ENCODE results near the gene PRKCE. TPM values are rescaled to one million over a fixed set of nuclear protein-coding genes. Genes with fewer than 3 reads are reported as not detected.
"Not testable (repeated sequence)": the region's sequence is repeated elsewhere in the genome, so short reads cannot be mapped to it uniquely, and the experiment has no call there.

Gene PRKCE
- total RNA-seq, 1 experiment from 2014 or later: 30.2 TPM

DNA sequence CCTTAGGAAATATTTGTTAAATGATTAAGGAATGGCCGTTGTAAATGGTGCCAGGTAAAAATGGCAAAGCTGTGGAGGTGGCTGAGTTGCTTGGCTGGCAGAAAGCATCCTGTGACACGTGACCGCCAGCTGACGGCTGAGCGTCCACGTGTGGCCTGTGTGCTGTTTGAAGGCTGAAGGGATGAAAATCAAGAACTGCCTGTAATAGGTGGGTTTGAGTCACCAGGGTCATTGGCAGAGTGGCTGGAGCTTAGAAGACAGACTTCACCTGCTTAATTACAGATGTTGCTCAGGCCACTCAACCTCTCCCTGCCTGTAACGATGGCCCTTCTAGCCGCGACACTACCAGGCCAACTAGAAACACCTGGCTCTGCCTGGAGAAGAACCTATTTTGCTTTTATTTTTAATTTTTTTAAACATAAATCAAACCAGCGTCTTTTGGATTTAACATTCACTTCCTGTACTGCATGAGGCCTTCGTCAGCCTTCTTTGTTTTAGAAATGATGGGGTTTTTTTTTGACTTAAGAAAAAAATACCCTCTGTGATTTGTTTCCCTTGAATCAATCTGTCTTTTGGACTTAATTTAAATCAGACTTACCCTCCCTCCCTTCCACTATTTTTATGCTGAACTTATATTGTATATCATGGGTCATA is 206.5 kb downstream of the PRKCE start:
- DNase-seq (ENCODE audit: low read depth): no peak

DNA sequence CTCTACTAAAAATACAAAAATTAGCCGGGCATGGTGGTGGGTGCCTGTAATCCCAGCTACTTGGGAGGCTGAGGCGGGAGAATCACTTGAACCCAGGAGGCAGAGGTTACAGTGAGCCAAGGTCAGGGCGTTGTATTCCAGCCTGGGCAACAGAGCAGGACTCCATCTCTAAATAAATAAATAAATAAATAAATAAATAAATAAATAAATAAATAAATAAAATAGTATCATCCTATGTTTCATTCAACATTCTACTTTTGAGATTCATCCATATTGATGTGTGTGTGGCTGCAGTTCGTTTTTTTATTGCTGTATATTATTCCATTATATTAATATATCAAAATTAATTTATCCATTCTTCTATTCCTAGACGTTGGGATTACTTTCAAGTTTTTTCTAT is 207.4 kb downstream of the PRKCE start:
- DNase-seq (ENCODE audit: low read depth): not testable (repeated sequence)

DNA sequence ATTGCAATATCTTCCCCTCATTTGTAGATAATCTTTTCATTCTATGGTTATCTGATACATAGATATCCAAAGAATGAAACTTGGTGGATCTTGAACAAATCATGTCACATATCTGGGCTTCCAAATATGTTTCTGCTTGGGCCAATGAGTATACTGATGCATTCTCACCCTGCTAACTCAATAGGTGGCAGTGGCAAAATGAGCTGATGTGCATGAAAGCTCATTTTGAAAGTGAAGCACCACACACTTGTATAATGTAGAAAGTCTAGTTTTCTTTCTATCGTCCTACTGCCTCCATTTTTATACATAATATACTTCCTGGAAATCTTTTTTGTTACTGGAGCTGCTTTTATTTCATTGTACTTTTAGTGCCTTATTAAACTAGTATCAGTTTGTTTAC is 208.2 kb downstream of the PRKCE start:
- DNase-seq (ENCODE audit: low read depth): no peak

DNA sequence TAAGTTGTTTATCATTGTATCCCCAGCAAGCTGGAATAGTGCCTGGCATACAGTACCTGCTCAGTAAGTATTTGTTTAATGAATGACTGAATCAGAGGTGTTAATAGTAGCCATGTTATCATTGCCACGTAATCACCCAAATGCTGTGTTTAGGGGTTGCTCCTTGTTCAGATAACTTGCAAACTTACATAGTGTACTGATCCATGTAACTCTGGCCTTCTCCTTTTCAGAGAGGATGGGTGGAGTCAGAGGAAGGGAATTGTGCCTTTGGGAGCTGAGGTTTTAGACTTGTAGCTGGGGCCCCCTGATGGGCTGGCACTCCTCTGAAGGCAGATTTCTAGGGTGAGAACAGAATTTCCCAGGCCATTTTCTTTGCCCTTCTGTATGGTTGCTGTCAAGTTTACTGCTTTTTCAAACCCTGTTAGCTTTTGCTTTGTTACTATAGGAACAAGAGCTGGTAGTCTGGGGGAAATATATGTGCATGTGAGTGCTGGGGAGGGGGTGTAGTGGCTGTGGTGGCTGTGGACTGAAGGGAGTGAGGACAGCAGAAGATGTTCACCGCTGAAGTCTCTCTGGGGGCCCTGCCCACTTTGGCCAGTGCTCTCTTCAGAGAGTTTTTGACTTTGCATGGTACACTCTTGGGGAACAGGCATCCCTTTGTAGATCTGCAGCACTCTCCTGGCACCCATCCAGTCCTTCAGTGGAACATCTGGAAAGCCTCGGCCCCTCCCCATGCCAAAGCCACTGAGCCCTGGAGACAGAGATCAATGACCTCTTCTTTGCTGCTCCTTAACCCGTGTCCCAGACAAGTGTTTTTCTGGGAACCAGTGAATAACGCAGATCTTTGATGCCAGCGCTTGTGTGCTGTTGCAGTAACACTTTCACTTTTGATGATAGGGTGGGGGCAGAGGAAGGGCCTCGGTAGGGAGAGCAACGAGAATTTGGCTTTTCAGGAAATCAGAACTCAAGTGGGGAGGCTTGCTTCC is 209.0 kb downstream of the PRKCE start:
- peak; percentile 77 for DNase-seq (ENCODE audit: low read depth)

DNA sequence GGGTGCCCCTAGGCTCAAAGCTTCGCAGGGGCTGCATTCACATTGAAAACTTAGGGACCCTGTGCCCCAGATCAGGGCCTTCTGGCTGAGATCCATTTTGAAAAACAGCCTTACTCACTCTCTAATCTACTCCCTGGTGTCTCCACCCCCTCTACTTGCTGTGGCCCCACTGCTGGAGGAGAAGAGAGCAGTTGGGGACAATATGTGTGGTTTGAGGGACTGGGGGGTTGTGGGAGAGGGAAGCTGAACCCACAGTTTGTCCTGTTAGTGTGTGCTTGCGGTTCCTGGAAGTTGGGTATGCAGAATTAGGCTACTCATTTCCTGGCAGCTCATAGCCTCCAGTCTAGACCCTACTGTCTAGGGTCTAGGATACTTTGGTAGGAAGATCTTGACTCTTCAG is 211.4 kb downstream of the PRKCE start:
- no peak for DNase-seq (ENCODE audit: low read depth)

DNA sequence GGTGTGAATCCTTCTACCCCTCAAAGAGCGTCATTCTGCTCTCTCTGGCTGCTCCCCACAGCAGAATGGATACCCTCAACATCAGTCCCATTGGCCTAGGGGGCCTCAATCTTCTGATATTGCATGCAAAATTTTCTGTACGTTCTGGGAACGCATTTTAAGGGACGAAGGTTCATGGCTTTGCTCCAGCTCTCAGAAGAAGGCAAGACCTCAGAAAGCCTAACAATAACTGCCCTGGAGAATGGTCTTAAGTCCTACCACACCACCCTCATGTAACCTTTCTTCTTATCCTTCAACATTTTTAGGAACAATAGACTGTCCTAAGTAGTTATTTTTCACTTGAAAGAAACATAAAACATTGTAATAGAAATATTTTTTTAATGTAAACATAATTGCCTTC is 212.6 kb downstream of the PRKCE start:
- no peak for DNase-seq (ENCODE audit: low read depth)

DNA sequence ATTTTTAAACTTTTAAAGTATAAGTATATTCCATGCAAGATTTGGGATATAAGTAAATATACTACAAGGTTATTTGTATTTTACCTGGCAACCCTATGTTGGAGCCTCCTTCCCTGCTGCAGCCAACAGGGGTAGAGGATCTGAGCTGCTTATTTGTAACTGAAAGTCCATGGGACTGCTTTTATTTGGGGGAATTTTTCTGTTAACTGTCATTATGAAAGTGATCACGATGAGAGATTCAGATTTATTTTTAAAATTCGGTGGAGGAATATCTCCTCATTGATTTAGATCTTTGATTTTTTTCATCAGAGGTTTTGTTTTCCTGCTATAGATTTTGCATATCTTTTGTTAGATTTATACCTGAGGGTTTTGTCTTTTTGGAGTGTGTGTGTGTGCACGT is 215.9 kb downstream of the PRKCE start:
- DNase-seq (ENCODE audit: low read depth): no peak

DNA sequence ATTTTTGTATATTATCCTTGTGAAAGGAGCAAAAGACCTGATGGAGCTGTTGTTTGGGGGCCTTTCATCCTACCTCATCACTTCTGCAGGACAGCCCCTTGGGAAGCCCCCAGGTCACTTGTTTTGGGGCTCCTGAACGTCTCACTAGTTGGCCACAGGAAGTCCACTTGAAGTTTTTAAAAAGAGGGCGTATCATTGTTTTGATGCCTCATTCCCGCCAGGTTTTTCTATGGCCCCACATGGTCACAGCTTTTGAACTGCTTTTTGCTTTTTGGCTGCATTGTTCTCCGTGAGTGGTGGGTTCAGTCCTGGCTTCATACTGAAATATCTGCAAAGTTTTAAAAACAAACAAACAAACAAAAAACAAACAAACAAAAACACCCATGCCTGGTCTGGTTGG is 216.3 kb downstream of the PRKCE start:
- no peak for DNase-seq (ENCODE audit: low read depth)

DNA sequence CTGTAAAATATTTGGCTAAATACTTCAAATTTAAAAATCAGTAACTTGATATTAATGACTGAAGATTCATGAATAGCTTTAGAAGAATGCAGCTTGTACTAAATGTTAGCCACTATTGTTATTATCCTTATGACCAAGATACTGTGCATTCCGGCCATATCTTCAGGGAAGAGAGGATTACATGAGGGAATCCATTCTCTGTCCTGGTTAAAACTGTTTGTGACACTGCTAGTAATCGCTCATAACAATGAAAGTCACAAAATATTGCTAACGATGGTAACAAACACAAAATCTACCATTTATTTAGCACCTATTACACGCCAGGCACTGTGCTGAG is 217.7 kb downstream of the PRKCE start:
- no peak for DNase-seq (ENCODE audit: low read depth)

DNA sequence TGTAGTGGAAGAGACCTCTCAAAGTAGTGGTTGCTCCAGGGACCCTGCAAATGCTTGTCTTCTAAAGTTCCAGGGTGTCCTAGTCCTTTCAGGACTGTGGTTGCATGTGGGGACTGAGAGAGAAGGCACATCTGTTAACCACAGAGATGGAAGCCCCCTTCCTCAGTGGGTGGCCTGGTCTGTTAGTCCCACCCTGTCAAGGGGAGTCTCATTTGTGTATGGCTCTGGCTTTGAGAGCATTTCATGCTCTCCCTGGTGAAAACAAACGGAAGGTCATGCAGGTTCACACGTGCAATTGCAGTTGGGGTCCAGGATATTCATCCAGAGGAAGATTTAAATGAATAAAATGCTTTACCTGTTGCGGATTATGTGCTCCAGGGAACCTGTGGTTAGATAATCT is 219.6 kb downstream of the PRKCE start:
- no peak for DNase-seq (ENCODE audit: low read depth)

DNA sequence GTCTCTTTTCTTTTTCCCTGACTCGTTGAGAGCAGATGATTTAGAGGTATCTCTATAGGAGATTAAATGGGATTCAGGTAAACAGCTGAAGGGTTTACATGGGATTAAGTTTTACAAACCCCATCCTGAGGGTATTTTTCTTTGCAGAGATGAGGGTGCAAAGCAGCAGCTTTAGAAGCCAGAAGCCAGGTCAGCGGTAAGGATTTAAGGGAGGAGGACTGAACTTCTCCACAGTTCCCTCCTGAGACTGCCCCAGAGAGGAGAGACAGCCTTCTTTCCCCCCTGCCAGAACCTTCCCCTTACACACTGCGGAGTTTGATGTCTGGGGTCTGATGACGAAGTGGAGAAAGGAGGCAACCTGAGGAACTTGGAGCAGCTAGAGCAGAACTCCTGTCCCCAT is 220.1 kb downstream of the PRKCE start:
- DNase-seq (ENCODE audit: low read depth): no peak

DNA sequence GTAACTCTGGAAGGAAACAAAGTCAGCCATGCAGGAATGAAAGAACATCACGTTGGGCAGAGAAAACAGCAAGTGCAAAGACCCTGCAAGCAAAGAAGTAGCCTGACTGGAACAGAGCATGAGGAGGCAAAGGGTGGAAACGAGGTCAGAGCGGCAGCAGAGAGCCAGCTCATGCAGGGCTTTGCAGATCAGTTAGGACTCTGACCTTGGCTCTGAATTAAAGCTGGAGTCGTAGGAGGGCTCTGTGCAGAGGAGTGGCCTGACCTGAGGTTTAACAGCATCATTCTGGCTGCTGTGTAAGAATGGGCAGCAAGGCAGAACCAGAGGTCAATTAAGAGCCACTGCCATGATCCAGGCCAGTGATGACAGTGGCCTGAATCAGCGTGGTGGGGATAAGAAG is 220.7 kb downstream of the PRKCE start:
- DNase-seq (ENCODE audit: low read depth): peak; percentile 41

DNA sequence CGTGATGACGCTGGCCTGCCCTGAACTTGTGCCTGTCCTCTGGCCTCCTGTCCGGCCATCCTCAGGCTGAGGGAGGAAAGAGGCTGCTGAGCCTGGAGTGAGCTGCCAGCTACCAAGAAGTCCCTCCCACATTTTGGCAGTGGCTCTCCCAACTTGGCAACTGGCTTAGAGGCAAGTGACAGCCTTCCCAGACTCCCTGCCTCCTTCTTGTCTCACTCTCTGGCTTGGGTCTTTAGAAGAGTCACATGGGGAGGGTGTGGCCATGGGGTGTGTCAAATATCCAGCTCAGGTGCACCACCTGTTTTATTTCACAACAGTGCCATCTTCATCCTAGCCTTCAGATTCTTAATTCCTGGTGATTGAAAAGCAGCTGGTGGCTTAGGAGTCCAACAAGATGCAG is 222.9 kb downstream of the PRKCE start:
- DNase-seq (ENCODE audit: low read depth): no peak

DNA sequence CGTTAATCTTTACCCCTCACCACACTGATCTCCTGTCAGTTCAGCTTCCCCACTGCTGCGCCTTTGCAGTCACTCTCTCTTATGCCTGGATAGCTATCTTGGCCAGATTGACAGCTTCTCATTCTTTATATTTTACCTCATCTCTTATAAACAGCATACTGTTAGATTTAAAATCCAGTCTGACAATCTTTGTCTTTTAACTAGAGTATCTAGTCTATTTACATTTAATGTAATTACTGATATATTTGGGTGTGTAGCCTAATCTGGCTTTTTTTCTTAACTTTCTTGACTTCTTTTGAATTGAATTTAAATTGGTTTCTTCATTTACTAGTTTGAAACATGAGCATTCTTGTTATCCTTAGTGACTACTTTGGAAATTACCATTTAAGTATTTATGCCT is 225.1 kb downstream of the PRKCE start:
- no peak for DNase-seq (ENCODE audit: low read depth)

DNA sequence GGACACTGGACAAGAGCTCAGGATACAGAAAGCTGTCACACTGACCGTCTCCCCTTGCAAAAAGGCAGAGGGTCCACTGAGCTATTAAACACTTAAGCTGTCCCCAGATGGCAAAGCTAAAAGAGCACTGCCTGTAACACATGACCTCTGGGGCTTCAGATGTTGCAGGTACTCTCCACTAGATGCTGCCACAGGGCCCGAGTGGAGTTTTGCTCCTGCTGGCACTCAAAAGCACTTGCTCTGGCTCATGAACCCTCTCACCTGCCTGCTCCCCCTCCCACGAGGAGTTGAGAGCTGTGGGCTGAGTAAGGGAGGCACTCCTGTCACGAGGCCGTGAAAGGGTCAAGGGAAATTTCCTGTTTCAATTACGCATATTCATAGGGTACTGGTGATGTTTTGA is 227.9 kb downstream of the PRKCE start:
- no peak for DNase-seq (ENCODE audit: low read depth)

DNA sequence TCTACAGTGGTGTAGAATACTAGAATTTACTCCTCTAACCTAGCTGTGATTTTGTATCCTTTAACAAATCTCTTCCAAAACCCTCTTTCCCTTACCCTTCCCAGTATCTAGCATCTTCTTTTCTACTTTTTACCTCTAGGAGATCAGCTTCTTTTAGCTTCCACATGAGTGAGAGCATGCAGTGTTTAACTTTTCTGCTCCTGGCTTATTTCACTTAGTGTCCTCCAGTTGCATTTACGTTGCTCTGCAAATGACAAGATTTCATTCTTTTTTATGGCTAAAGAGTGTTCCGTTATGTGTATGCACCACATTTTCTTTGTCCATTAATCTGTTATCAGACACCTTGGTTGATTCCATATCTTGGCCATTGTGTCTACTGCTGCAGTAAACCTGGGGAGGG is 228.5 kb downstream of the PRKCE start:
- DNase-seq (ENCODE audit: low read depth): no peak

DNA sequence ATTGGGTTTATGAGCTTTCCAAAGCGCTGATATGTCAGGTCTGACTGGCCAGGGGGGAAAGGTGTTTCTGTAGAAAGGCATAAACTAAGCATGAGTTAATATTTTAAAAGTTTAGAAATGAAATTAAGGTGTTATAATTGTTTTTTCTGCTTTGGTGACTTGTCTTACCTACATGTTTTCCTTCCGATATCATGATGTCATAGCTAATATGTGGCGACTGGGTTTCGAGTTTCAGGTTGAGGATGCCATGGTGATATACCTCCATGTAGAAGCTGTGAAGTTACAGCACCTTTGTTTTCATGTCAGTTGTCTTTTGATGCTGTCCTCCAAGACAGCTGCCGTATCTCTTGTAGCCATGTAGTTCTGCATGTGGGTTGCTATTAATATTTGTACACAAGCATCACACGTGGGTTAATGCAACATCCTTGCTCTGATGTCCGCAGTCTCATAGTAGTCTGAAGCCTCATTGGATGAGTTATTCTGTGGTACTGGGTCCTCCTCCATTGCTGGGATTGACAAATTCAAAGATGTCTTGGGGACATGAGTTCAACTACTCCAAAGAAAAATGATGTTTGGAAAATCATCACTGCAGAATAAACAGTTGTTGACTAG is 230.6 kb downstream of the PRKCE start:
- DNase-seq (ENCODE audit: low read depth): no peak

DNA sequence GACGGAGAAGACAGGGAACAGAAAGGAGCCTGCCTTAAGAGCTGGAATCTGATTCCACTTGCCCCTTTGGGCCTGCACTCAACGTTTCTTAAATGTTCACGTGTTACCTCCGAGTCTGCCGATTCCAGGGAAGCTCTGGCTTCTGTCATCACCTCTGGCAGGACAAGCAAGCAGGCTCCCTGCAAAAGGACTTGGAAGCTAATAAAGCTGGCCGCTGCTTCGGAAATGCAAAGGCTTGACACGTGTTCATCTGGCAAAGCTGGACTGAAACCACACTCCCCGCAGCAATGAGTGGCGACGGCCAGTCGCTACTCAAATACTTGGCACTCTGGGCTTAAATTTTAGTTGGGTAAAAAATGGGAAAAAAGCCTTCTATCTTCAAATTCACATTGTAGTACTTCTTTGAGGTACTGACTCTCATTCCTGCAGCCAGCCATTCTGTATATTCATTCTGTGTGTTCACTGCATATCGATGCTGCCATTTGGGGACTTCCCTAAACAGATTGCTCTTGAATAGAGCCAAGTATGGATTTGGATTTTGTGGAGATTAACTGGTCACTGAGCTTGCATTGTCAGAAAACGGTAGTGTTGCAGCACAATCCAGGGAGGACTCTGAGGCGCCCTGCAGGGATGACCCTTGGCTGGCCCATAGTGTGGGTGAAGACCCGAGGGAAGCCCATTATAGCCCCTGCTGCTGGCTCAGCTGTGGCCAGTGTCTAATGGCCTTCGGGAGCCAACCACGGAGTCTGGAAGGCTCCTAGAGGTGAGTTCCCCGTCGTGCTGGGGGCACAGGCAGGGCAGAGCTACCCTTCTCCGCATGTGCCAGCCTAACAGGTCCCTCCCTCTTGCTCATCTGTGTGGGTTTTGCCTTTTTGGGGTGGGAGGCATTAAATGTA is 231.5 kb downstream of the PRKCE start:
- DNase-seq (ENCODE audit: low read depth): peak; percentile 53

DNA sequence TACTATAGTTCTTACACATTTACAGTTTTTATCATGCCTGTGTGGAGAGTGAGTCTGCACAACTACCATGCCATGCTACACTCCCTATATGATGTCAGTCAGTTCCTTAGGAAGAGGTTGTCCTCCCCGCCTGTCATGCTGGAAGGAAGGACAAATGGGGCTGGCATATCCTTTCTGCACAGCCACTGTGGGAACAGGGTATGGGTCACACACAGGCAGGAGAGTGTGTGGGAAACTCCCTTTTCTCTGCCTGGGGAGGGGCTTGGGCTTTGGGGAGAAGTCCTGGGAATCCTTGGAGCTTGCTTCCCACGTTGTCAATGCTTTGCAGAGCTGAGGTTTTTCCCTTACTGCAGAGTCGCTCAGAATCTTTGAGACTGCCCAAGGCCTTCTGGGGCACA is 232.1 kb downstream of the PRKCE start:
- no peak for DNase-seq (ENCODE audit: low read depth)

DNA sequence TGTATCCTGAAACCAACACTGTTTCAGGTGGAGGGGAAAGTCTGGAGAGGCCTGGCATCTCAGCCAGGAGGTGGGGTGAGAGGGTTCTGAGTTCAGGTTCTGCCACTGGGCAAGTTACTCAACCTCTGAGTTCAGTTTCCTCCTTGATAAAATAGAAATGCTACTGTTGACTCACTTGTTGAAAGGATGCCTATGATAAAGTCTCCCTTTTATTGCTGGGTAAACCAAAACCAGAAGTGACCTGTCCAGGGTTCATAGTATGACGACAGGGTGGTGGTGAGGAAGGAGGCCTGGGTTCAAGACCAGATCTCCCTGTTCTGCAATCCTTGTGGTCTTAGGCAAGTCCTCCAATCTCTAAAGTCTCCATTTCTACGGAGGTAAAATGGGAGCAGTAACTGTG is 232.7 kb downstream of the PRKCE start:
- DNase-seq (ENCODE audit: low read depth): no peak

DNA sequence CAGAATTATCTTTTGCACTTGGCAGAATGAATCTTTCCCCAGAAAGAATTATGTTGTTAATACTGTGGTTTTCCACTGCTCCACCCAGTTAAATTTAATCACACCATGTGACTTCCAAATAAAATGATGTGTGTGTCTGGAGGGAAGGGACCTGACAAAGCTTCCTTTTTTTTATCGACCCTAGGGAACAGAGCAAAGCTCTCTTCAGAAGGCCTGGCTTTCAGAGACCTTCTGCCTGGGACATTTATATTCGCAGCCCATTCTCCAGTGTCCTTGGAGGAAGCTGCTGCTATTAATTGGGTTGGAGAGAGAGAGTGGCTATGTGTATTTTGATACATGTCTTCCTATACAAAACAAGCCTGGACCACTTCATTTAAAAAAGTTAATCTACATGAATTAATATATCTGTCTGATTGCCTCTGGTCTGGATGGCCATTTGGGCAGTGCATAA is 233.7 kb downstream of the PRKCE start:
- DNase-seq (ENCODE audit: low read depth): peak; percentile 42

DNA sequence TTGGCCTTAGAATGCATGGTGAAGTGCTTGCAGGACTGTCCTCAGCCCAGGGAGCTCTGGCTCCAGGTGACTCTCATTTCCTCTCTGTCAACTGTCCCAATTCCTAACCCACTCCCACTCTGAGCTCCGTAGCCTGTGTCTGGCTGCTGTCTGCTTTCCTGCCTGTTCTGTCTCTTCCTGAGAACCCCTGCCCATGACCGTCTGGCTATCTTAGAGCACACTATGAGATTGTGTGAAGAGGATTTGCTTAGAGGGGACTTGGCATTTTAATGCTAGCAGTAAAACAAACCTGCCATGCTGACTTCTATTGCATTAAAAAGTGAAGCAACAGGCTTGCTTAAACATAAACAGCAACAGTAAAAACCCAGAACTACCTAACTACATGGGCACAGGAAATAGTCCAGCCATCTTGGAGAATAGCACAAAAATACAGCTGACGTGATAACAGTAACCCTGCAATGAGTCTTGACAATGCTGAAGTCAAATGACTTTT is 234.7 kb downstream of the PRKCE start:
- no peak for DNase-seq (ENCODE audit: low read depth)

Data from RPMI7951 (cell line).